ENCODE measurements around the gene EXOC3. TPM values are rescaled to one million over a fixed set of nuclear protein-coding genes. Genes with fewer than 3 reads are reported as not detected.

EXOC3 gene
- total RNA-seq, 1 donor from 2014 or later: 23.8 TPM

GRCh38 chr5:494667-495255, 51.8 kb downstream of the EXOC3 start:
- TF ChIP-seq CTCF (conservative IDR thresholded peaks at IDR 0.05; ENCODE audit: low read depth, low read length): no peak
- DNase-seq (ENCODE audit: low read depth): no peak
- H3K4me3 ChIP-seq (ENCODE audit: low read depth, low read length): no peak overlapping the region

- no peak for DNase-seq (ENCODE audit: low read depth)
- no peak overlapping the region for H3K4me3 ChIP-seq (ENCODE audit: low read depth, low read length)
Observed at GRCh38 chr5:496028-496427, 53.1 kb downstream of the EXOC3 start.

GRCh38 chr5:497090-497700, 54.2 kb downstream of the EXOC3 start:
- TF ChIP-seq CTCF (conservative IDR thresholded peaks at IDR 0.05; ENCODE audit: low read depth, low read length): no peak
- no peak overlapping the region for H3K4me3 ChIP-seq (ENCODE audit: low read depth, low read length)
- no peak for DNase-seq (ENCODE audit: low read depth)

More at GRCh38 chr5:496028-496427, 53.1 kb downstream of the EXOC3 start:
- TF ChIP-seq CTCF (conservative IDR thresholded peaks at IDR 0.05; ENCODE audit: low read depth, low read length): no peak

- no peak for DNase-seq (ENCODE audit: low read depth)
- TF ChIP-seq CTCF (conservative IDR thresholded peaks at IDR 0.05; ENCODE audit: low read depth, low read length): no peak
- no peak overlapping the region for H3K4me3 ChIP-seq (ENCODE audit: low read depth, low read length)
Observed at GRCh38 chr5:497871-498509, 55.0 kb downstream of the EXOC3 start.

DNA sequence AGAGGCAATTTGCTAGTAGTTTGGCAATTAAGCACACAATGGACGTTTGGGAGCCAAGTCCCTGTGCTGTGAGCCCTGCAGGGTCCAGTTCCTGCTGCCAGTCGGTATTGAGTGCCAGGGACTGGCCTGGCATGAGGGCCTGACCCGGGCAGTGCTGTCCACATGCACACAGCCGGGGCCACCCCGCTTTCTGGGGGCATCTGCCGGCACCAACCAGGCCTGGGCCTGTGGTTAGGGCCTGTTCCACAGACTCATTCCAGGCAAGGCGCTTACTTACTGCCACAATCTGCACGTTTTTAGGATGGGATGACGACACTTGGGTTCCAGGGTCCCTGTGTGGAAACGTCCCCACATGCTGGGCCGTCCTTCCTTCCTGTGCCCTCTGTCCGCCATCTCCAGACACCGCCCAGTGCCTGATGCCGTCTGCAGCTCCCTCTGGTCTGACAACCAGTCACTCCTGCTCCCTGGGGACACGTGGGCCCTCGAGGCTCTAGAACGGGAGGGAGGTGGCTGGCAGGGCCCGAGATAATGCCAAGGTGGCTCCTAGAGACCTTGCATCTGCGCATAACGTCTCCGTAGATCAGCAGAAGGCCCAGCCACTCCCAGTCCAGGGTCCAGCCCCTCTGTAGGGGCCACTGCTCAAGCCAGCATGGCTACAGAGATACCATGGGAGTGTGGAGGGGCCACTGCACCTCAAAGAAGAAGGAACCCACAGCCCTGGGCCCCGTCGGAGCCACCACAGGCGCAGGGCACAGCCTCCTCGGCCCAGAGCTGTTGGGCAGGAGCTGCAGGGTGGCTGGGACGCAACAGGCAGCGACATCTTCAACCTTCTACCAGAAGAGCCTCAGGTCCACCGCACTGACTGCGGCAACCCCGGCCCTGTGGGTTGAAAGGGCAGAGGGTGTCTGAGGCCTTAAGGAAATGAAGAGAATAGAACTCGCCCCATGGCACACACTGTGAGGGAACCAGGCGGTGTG, 56.5 kb downstream of the EXOC3 start:
- TF ChIP-seq CTCF (conservative IDR thresholded peaks at IDR 0.05; ENCODE audit: low read depth, low read length): no peak
- no peak overlapping the region for H3K4me3 ChIP-seq (ENCODE audit: low read depth, low read length)
- no peak for DNase-seq (ENCODE audit: low read depth)

- DNase-seq (ENCODE audit: low read depth): no peak
- H3K4me3 ChIP-seq (ENCODE audit: low read depth, low read length): no peak overlapping the region
- no peak for TF ChIP-seq CTCF (conservative IDR thresholded peaks at IDR 0.05; ENCODE audit: low read depth, low read length)
Observed at GRCh38 chr5:500491-500890, 57.5 kb downstream of the EXOC3 start.

Measured in epithelial cell of proximal tubule (primary cell).